Measurements from ENCODE around the gene CDH23.

DNA sequence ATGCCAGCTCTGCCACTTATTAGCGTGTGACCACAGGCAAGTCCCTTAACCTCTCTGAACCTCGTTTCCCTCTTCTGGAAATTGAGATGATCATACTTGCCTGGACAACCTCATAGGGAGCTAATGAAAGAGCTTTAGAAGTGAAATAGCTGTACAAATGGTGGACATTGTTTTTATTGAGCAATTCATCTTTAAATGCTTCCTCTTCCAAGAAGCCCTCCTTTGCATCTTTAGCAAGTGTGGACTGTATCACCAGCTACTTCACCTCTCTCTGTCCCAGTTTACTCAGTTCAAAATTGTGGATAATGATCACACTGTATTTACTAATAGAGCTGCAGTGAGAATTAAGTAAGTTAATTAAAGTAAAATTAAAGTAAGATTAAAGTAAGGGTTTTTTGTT lies 61.7 kb downstream of the CDH23 start:
- TF ChIP-seq ZFP30 (CRISPR knock-in tag; IDR thresholded peaks at IDR 0.05) (no peak), ZC3H10 (CRISPR knock-in tag; IDR thresholded peaks at IDR 0.05) (no peak), ESRRG (CRISPR knock-in tag; IDR thresholded peaks at IDR 0.05) (no peak), ZNF565 (CRISPR knock-in tag; conservative IDR thresholded peaks at IDR 0.05; ENCODE audit: low read depth) (no peak), RARB (CRISPR knock-in tag; IDR thresholded peaks at IDR 0.05) (no peak), SNAI2 (CRISPR knock-in tag; IDR thresholded peaks at IDR 0.05) (no peak), BACH2 (CRISPR knock-in tag; IDR thresholded peaks at IDR 0.05; ENCODE audit: borderline replicate concordance) (no peak), ZFP3 (CRISPR knock-in tag; IDR thresholded peaks at IDR 0.05) (no peak), OSR1 (CRISPR knock-in tag; IDR thresholded peaks at IDR 0.05) (no peak), PPARA (CRISPR knock-in tag; IDR thresholded peaks at IDR 0.05; ENCODE audit: borderline replicate concordance) (no peak)
- TF ChIP-seq, protein P1, sequence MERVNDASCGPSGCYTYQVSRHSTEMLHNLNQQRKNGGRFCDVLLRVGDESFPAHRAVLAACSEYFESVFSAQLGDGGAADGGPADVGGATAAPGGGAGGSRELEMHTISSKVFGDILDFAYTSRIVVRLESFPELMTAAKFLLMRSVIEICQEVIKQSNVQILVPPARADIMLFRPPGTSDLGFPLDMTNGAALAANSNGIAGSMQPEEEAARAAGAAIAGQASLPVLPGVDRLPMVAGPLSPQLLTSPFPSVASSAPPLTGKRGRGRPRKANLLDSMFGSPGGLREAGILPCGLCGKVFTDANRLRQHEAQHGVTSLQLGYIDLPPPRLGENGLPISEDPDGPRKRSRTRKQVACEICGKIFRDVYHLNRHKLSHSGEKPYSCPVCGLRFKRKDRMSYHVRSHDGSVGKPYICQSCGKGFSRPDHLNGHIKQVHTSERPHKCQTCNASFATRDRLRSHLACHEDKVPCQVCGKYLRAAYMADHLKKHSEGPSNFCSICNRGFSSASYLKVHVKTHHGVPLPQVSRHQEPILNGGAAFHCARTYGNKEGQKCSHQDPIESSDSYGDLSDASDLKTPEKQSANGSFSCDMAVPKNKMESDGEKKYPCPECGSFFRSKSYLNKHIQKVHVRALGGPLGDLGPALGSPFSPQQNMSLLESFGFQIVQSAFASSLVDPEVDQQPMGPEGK (CRISPR knock-in tag; IDR thresholded peaks at IDR 0.05; ENCODE audit: borderline replicate concordance), result no peak
- TF ChIP-seq, protein P2, sequence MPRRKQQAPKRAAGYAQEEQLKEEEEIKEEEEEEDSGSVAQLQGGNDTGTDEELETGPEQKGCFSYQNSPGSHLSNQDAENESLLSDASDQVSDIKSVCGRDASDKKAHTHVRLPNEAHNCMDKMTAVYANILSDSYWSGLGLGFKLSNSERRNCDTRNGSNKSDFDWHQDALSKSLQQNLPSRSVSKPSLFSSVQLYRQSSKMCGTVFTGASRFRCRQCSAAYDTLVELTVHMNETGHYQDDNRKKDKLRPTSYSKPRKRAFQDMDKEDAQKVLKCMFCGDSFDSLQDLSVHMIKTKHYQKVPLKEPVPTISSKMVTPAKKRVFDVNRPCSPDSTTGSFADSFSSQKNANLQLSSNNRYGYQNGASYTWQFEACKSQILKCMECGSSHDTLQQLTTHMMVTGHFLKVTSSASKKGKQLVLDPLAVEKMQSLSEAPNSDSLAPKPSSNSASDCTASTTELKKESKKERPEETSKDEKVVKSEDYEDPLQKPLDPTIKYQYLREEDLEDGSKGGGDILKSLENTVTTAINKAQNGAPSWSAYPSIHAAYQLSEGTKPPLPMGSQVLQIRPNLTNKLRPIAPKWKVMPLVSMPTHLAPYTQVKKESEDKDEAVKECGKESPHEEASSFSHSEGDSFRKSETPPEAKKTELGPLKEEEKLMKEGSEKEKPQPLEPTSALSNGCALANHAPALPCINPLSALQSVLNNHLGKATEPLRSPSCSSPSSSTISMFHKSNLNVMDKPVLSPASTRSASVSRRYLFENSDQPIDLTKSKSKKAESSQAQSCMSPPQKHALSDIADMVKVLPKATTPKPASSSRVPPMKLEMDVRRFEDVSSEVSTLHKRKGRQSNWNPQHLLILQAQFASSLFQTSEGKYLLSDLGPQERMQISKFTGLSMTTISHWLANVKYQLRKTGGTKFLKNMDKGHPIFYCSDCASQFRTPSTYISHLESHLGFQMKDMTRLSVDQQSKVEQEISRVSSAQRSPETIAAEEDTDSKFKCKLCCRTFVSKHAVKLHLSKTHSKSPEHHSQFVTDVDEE (CRISPR knock-in tag; IDR thresholded peaks at IDR 0.05), result no peak
